ENCODE results near the gene TMEM132D. TPM values are rescaled to one million over a fixed set of nuclear protein-coding genes. Genes with fewer than 3 reads are reported as not detected.

Gene TMEM132D
- total RNA-seq, 1 experiment from 2014 or later, result 1.4 TPM

GRCh38 chr12:129520739-129521138, 383.1 kb downstream of the TMEM132D start (continued):
- TF ChIP-seq CDX4 (CRISPR knock-in tag; IDR thresholded peaks at IDR 0.05; ENCODE audit: borderline replicate concordance) (no peak), JAZF1 (CRISPR knock-in tag; IDR thresholded peaks at IDR 0.05) (no peak), ETV6 (CRISPR knock-in tag; IDR thresholded peaks at IDR 0.05) (no peak), ZNF423 (CRISPR knock-in tag; IDR thresholded peaks at IDR 0.05) (no peak)
- TF ChIP-seq, protein P1, sequence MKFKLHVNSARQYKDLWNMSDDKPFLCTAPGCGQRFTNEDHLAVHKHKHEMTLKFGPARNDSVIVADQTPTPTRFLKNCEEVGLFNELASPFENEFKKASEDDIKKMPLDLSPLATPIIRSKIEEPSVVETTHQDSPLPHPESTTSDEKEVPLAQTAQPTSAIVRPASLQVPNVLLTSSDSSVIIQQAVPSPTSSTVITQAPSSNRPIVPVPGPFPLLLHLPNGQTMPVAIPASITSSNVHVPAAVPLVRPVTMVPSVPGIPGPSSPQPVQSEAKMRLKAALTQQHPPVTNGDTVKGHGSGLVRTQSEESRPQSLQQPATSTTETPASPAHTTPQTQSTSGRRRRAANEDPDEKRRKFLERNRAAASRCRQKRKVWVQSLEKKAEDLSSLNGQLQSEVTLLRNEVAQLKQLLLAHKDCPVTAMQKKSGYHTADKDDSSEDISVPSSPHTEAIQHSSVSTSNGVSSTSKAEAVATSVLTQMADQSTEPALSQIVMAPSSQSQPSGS (CRISPR knock-in tag; IDR thresholded peaks at IDR 0.05; ENCODE audit: borderline replicate concordance, low read depth), result no peak

GRCh38 chr12:129503802-129504201, 400.0 kb downstream of the TMEM132D start:
- H3K27me3 Mint-ChIP-seq (ENCODE audit: low read depth), result no peaks in the 10 kb centered on the region; the same call in 1 of the 2 replicates
- H3K4me1 Mint-ChIP-seq, result no peaks in the 10 kb centered on the region
- POLR2A ChIA-PET, result no interaction called here
- DNase-seq (ENCODE audit: low spot score) (no peak), ATAC-seq (no peak)
- no peak overlapping the region for H3K27ac Mint-ChIP-seq
- H3K36me3 Mint-ChIP-seq, result peaks cover 40% of the 10 kb centered on the region
- TF ChIP-seq, protein P1 (CRISPR knock-in tag; IDR thresholded peaks at IDR 0.05; ENCODE audit: borderline replicate concordance, low read depth), result no peak
- no peak for TF ChIP-seq OVOL2 (CRISPR knock-in tag; IDR thresholded peaks at IDR 0.05; ENCODE audit: borderline replicate concordance)
- no peak for TF ChIP-seq SOX15 (CRISPR knock-in tag; IDR thresholded peaks at IDR 0.05)
- no peak for TF ChIP-seq MXD4 (CRISPR knock-in tag; IDR thresholded peaks at IDR 0.05; ENCODE audit: borderline replicate concordance)
- no peak for TF ChIP-seq KAT7 (CRISPR knock-in tag; IDR thresholded peaks at IDR 0.05; ENCODE audit: borderline replicate concordance)
- TF ChIP-seq MLX (CRISPR knock-in tag; IDR thresholded peaks at IDR 0.05), result no peak
- TF ChIP-seq CREM (CRISPR knock-in tag; IDR thresholded peaks at IDR 0.05), result no peak
- TF ChIP-seq ZNF416 (CRISPR knock-in tag; IDR thresholded peaks at IDR 0.05), result no peak
- no peak for TF ChIP-seq FOXP4 (CRISPR knock-in tag; IDR thresholded peaks at IDR 0.05)
- no peak overlapping the region for H3K4me3 Mint-ChIP-seq
- peaks cover 39% of the 10 kb centered on the region for H3K9me3 Mint-ChIP-seq
- CTCF ChIA-PET, result no interaction called here

DNA sequence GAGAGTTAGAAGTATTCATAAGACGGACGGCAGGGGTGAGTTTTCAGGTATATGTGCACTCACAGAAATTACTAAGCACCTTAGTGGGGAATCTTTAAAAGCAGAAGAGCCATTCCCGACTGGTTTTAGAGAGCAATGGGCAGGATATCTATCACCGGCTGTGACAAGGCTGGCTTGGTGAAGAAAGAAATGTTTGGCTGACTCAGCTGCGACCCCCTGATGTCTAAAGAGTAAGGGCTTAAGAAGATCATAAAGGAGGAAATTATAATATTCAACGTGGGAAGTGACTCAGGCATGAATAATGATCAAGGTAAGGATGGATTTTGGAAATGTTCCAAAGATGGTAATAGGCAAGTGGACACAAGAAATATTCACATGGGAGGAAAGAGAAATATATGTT, 407.6 kb downstream of the TMEM132D start:
- DNase-seq (ENCODE audit: low spot score) (no peak), ATAC-seq (no peak)
- Mint-ChIP-seq H3K27ac (no peak overlapping the region), H3K27me3 (ENCODE audit: low read depth) (peaks cover 4% of the 10 kb centered on the region), H3K9me3 (peaks cover 80% of the 10 kb centered on the region), H3K4me1 (no peaks in the 10 kb centered on the region), H3K4me3 (no peak overlapping the region), H3K36me3 (peaks cover 80% of the 10 kb centered on the region)
- ChIA-PET CTCF (no interaction called here), POLR2A (no interaction called here)
- TF ChIP-seq, protein P2, sequence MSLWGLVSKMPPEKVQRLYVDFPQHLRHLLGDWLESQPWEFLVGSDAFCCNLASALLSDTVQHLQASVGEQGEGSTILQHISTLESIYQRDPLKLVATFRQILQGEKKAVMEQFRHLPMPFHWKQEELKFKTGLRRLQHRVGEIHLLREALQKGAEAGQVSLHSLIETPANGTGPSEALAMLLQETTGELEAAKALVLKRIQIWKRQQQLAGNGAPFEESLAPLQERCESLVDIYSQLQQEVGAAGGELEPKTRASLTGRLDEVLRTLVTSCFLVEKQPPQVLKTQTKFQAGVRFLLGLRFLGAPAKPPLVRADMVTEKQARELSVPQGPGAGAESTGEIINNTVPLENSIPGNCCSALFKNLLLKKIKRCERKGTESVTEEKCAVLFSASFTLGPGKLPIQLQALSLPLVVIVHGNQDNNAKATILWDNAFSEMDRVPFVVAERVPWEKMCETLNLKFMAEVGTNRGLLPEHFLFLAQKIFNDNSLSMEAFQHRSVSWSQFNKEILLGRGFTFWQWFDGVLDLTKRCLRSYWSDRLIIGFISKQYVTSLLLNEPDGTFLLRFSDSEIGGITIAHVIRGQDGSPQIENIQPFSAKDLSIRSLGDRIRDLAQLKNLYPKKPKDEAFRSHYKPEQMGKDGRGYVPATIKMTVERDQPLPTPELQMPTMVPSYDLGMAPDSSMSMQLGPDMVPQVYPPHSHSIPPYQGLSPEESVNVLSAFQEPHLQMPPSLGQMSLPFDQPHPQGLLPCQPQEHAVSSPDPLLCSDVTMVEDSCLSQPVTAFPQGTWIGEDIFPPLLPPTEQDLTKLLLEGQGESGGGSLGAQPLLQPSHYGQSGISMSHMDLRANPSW (CRISPR knock-in tag; conservative IDR thresholded peaks at IDR 0.05; ENCODE audit: low read depth), result no peak
- TF ChIP-seq, protein P3, sequence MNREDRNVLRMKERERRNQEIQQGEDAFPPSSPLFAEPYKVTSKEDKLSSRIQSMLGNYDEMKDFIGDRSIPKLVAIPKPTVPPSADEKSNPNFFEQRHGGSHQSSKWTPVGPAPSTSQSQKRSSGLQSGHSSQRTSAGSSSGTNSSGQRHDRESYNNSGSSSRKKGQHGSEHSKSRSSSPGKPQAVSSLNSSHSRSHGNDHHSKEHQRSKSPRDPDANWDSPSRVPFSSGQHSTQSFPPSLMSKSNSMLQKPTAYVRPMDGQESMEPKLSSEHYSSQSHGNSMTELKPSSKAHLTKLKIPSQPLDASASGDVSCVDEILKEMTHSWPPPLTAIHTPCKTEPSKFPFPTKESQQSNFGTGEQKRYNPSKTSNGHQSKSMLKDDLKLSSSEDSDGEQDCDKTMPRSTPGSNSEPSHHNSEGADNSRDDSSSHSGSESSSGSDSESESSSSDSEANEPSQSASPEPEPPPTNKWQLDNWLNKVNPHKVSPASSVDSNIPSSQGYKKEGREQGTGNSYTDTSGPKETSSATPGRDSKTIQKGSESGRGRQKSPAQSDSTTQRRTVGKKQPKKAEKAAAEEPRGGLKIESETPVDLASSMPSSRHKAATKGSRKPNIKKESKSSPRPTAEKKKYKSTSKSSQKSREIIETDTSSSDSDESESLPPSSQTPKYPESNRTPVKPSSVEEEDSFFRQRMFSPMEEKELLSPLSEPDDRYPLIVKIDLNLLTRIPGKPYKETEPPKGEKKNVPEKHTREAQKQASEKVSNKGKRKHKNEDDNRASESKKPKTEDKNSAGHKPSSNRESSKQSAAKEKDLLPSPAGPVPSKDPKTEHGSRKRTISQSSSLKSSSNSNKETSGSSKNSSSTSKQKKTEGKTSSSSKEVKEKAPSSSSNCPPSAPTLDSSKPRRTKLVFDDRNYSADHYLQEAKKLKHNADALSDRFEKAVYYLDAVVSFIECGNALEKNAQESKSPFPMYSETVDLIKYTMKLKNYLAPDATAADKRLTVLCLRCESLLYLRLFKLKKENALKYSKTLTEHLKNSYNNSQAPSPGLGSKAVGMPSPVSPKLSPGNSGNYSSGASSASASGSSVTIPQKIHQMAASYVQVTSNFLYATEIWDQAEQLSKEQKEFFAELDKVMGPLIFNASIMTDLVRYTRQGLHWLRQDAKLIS (CRISPR knock-in tag; IDR thresholded peaks at IDR 0.05; ENCODE audit: borderline replicate concordance), result no peak
- TF ChIP-seq, protein P4, sequence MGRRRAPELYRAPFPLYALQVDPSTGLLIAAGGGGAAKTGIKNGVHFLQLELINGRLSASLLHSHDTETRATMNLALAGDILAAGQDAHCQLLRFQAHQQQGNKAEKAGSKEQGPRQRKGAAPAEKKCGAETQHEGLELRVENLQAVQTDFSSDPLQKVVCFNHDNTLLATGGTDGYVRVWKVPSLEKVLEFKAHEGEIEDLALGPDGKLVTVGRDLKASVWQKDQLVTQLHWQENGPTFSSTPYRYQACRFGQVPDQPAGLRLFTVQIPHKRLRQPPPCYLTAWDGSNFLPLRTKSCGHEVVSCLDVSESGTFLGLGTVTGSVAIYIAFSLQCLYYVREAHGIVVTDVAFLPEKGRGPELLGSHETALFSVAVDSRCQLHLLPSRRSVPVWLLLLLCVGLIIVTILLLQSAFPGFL (CRISPR knock-in tag; IDR thresholded peaks at IDR 0.05; ENCODE audit: borderline replicate concordance), result no peak
- TF ChIP-seq, protein P1 (CRISPR knock-in tag; IDR thresholded peaks at IDR 0.05; ENCODE audit: borderline replicate concordance, low read depth), result no peak
- no peak for TF ChIP-seq ZNF138 (CRISPR knock-in tag; conservative IDR thresholded peaks at IDR 0.05)

All from WTC11 (cell line).